Measurements from ENCODE around the gene POTEJ.
"Not testable (repeated sequence)": the region's sequence is repeated elsewhere in the genome, so short reads cannot be mapped to it uniquely, and the experiment has no call there.

DNA sequence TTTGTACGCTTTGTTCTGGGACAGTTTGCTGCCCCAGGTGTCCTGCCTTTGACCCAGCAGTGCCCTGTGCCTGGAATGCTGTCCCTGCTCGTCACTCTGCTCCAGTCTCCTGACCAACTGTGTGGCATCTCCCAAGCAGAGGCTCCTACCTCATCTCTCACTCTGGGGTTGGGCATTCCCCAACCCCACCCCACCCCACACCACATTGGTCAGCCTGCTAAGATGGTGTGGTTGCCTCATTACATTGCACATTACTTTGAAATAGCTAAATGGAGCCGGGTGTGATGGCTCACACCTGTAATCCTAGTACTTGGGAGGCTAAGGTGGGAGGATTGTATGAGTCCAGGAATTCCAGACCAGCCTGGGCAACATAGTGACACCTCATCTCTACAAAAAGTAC, 39.3 kb upstream of the POTEJ start:
- TF ChIP-seq, protein P1, sequence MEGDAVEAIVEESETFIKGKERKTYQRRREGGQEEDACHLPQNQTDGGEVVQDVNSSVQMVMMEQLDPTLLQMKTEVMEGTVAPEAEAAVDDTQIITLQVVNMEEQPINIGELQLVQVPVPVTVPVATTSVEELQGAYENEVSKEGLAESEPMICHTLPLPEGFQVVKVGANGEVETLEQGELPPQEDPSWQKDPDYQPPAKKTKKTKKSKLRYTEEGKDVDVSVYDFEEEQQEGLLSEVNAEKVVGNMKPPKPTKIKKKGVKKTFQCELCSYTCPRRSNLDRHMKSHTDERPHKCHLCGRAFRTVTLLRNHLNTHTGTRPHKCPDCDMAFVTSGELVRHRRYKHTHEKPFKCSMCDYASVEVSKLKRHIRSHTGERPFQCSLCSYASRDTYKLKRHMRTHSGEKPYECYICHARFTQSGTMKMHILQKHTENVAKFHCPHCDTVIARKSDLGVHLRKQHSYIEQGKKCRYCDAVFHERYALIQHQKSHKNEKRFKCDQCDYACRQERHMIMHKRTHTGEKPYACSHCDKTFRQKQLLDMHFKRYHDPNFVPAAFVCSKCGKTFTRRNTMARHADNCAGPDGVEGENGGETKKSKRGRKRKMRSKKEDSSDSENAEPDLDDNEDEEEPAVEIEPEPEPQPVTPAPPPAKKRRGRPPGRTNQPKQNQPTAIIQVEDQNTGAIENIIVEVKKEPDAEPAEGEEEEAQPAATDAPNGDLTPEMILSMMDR (conservative IDR thresholded peaks at IDR 0.05), result not testable (repeated sequence)
- not testable (repeated sequence) for TF ChIP-seq EZH2 (IDR thresholded peaks at IDR 0.05; ENCODE audit: low read depth)
